ENCODE measurements around the gene PNMA6F. TPM values are rescaled to one million over a fixed set of nuclear protein-coding genes. Genes with fewer than 3 reads are reported as not detected.

The PNMA6F gene
- polyA plus RNA-seq, 1 of the 3 experiments (the other 2 are of a cell fraction), result not detected

DNA sequence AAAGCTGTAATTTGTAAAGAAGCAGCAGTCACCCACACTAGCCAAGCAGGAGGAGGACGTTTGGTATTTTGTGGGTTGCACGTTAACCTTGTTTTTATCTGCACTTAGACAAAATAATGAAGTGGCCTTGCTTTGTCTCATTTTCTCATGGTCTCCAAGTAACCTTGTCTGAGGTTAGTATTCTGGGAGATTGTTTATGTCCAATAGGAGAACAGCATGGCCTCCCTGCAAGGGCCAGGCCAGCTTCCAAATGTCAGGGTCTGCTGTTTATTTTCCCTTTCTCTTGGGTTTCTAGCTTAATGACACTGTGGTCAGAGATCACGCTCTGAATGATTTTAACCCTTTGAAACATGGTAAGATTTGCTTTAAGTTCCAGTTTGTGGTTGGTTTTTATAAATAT is 49.7 kb upstream of the PNMA6F start:
- CTCF ChIA-PET, result interaction anchor here (1.2 kb wide), 1 partner anchor 11 kb away, joined by 3 read pairs; no protein-coding TSS in a partner anchor
- no peaks in the 10 kb centered on the region for H3F3A ChIP-seq (replicated peaks; ENCODE audit: insufficient read depth)
- H3K36me3 ChIP-seq (replicated peaks in 1 of 2; ENCODE audit: control insufficient read depth in 1 of 2, insufficient read depth in 2 of 2, low read length in 1 of 2), result no peaks in the 10 kb centered on the region
- POLR2A ChIA-PET, result no interaction called here
- H3K4me1 ChIP-seq (ENCODE audit: control insufficient read depth in 1 of 2, insufficient read depth in 2 of 2, low read depth in 1 of 2, low read length in 1 of 2), result no peaks in the 10 kb centered on the region
- H3K27me3 ChIP-seq (ENCODE audit: insufficient read depth), result peaks cover 15% of the 10 kb centered on the region
- 25% methylated on average over 3 of the region's 3 CpGs for WGBS (ENCODE audit: low lambda C conversion rate)
- H3K9me2 ChIP-seq, result no peaks in the 10 kb centered on the region
- no peak overlapping the region for H3K9ac ChIP-seq
- no peak overlapping the region for H3K4me3 ChIP-seq (ENCODE audit: low read depth in 2 of 2, low read length in 1 of 2)
- no peak overlapping the region for H3K4me2 ChIP-seq
- H3K79me2 ChIP-seq (ENCODE audit: insufficient read depth), result no peaks in the 10 kb centered on the region
- TF ChIP-seq, protein P1, sequence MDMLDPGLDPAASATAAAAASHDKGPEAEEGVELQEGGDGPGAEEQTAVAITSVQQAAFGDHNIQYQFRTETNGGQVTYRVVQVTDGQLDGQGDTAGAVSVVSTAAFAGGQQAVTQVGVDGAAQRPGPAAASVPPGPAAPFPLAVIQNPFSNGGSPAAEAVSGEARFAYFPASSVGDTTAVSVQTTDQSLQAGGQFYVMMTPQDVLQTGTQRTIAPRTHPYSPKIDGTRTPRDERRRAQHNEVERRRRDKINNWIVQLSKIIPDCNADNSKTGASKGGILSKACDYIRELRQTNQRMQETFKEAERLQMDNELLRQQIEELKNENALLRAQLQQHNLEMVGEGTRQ (IDR thresholded peaks at IDR 0.05; ENCODE audit: borderline replicate concordance, low read depth, low read length), result no peak
- H2AFZ ChIP-seq (ENCODE audit: low read depth), result no peak overlapping the region
- no peak for DNase-seq
- no peaks in the 10 kb centered on the region for H3K9me3 ChIP-seq
- no peak overlapping the region for H3K27ac ChIP-seq (ENCODE audit: low read depth in 2 of 2, low read length in 1 of 2)
- H4K20me1 ChIP-seq (ENCODE audit: insufficient read depth), result no peaks in the 10 kb centered on the region

DNA sequence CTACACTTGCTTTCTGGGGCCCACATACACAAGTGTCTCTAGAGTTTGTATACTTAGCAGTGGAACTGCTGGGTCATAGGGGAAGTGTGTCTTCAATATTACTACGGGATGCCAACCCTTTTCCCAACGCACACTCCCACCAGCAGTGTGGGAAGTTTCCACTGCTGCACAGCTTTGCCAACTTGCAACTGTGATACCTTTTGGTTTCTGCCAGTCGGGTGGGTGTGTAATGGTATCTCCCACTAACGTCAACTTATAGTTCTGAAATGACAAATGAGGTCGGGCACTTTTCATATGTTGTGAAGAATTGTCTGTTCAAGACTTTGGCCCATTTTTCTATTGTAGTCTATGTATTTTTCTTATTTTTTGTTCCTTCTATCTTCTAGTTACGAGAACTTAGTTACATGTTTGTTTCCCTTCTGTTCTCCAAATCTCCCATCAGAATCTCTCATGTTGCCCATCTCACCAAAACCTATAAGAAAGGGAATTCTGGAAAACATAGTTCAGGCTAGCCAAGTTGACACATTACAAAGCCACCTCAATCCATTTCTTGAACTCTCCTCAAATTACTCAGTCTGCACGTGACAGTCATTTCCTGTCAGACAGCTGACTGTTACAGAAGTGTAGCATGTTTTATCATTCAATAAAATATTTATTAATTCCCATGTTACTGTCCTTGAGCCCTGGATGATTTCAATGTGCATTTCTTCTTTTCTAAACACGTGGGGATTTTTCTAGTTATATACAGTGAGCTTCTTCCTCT is 48.9 kb upstream of the PNMA6F start:
- H3K9me2 ChIP-seq, result no peaks in the 10 kb centered on the region
- H3K9me3 ChIP-seq, result no peaks in the 10 kb centered on the region
- H4K20me1 ChIP-seq (ENCODE audit: insufficient read depth), result no peaks in the 10 kb centered on the region
- H3K4me3 ChIP-seq (ENCODE audit: low read depth in 2 of 2, low read length in 1 of 2), result no peak overlapping the region
- no peaks in the 10 kb centered on the region for H3K79me2 ChIP-seq (ENCODE audit: insufficient read depth)
- no peak overlapping the region for H3K27ac ChIP-seq (ENCODE audit: low read depth in 2 of 2, low read length in 1 of 2)
- no peaks in the 10 kb centered on the region for H3K36me3 ChIP-seq (replicated peaks in 1 of 2; ENCODE audit: control insufficient read depth in 1 of 2, insufficient read depth in 2 of 2, low read length in 1 of 2)
- H2AFZ ChIP-seq (ENCODE audit: low read depth), result no peak overlapping the region
- 21% methylated on average over 8 of the region's 8 CpGs for WGBS (ENCODE audit: low lambda C conversion rate)
- H3K27me3 ChIP-seq (ENCODE audit: insufficient read depth), result peaks cover 15% of the 10 kb centered on the region
- H3K4me1 ChIP-seq (ENCODE audit: control insufficient read depth in 1 of 2, insufficient read depth in 2 of 2, low read depth in 1 of 2, low read length in 1 of 2), result no peaks in the 10 kb centered on the region
- no peak for TF ChIP-seq RXRA (IDR thresholded peaks at IDR 0.05; ENCODE audit: borderline replicate concordance, low read depth)
- TF ChIP-seq ELF1 (IDR thresholded peaks at IDR 0.05), result no peak
- no peak for TF ChIP-seq YY1 (IDR thresholded peaks at IDR 0.05; ENCODE audit: low read depth)
- TF ChIP-seq, protein P2, sequence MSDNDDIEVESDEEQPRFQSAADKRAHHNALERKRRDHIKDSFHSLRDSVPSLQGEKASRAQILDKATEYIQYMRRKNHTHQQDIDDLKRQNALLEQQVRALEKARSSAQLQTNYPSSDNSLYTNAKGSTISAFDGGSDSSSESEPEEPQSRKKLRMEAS (IDR thresholded peaks at IDR 0.05; ENCODE audit: low read depth), result no peak
- TF ChIP-seq POLR2AphosphoS5 (IDR thresholded peaks at IDR 0.05; ENCODE audit: low read depth, low read length), result no peak
- TF ChIP-seq TCF12 (IDR thresholded peaks at IDR 0.05), result no peak
- no peak for TF ChIP-seq RCOR1 (IDR thresholded peaks at IDR 0.05; ENCODE audit: low read length)
- no peak for TF ChIP-seq EZH2phosphoT487 (IDR thresholded peaks at IDR 0.05; ENCODE audit: borderline replicate concordance, low read depth)
- TF ChIP-seq FOXJ3 (CRISPR knock-in tag; IDR thresholded peaks at IDR 0.05), result no peak
- no peak for TF ChIP-seq JUND (IDR thresholded peaks at IDR 0.05)
- TF ChIP-seq FOXM1 (IDR thresholded peaks at IDR 0.05; ENCODE audit: low read depth), result no peak
- TF ChIP-seq NFIC (IDR thresholded peaks at IDR 0.05; ENCODE audit: borderline replicate concordance), result no peak
- TF ChIP-seq, protein P3, sequence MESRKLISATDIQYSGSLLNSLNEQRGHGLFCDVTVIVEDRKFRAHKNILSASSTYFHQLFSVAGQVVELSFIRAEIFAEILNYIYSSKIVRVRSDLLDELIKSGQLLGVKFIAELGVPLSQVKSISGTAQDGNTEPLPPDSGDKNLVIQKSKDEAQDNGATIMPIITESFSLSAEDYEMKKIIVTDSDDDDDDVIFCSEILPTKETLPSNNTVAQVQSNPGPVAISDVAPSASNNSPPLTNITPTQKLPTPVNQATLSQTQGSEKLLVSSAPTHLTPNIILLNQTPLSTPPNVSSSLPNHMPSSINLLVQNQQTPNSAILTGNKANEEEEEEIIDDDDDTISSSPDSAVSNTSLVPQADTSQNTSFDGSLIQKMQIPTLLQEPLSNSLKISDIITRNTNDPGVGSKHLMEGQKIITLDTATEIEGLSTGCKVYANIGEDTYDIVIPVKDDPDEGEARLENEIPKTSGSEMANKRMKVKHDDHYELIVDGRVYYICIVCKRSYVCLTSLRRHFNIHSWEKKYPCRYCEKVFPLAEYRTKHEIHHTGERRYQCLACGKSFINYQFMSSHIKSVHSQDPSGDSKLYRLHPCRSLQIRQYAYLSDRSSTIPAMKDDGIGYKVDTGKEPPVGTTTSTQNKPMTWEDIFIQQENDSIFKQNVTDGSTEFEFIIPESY (IDR thresholded peaks at IDR 0.05; ENCODE audit: borderline replicate concordance, low read depth), result no peak
- TF ChIP-seq MXI1 (IDR thresholded peaks at IDR 0.05; ENCODE audit: low read depth, low read length), result no peak
- DNase-seq, result no peak
- H3K9ac ChIP-seq, result no peak overlapping the region
- ChIA-PET POLR2A (no interaction called here), CTCF (interaction anchor here (0.7 to 1.2 kb wide), 2 partner anchors 12 to 331 kb away, joined by 3 to 4 read pairs; no protein-coding TSS in a partner anchor)
- H3F3A ChIP-seq (replicated peaks; ENCODE audit: insufficient read depth), result no peaks in the 10 kb centered on the region
- no peak overlapping the region for H3K4me2 ChIP-seq
